Gastroesophageal sphincter (tissue), 4 donors: Measurements from ENCODE around the gene ETS1. TPM values are rescaled to one million over a fixed set of nuclear protein-coding genes. Genes with fewer than 3 reads are reported as not detected.

ENCODE experiments used
- ATAC-seq: fragments of 150-250 bp; one replicate; pipeline ENCODE4 v1.9.1; 2016; ENCODE audit warnings: mild to moderate bottlenecking, moderate library complexity
- H3K27ac ChIP-seq, 4 donors: fragments of 200-600 bp; sonication (generic) in 3 of 4; 1 replicate in 3 of 4; 2 replicates in 1 of 4; pipeline ENCODE4 v1.5.1; 2016 to 2019
- H3K27me3 ChIP-seq: fragments of 200-600 bp; sonication (generic); one replicate; pipeline ENCODE4 v1.5.1; 2019
- H3K36me3 ChIP-seq, 2 donors: fragments of 200-600 bp; sonication (generic); one replicate each; pipeline ENCODE4 v1.5.1; 2019; ENCODE audit warnings: control low read depth in 1 of 2
- H3K4me1 ChIP-seq, 3 donors: fragments of 200-600 bp; sonication (generic); 1 replicate in 2 of 3; 2 replicates in 1 of 3; pipeline ENCODE4 v1.5.1; 2016 to 2019; ENCODE audit warnings: control low read depth in 2 of 3
- H3K4me3 ChIP-seq, 2 donors: fragments of 200-600 bp; sonication (generic); one replicate each; pipeline ENCODE4 v1.5.1; 2019; ENCODE audit warnings: mild to moderate bottlenecking in 1 of 2, moderate library complexity in 1 of 2
- H3K9me3 ChIP-seq, 3 donors: fragments of 200-600 bp; sonication (generic); one replicate each; pipeline ENCODE4 v1.5.1; 2017 to 2019; ENCODE audit warnings: control low read depth in 2 of 3
- CTCF ChIP-seq, 4 experiments: fragments of 200-600 bp in 2 of 4; fragments of 450-650 bp in 2 of 4; sonication (generic) in 1 of 4; IDR thresholded peaks; one replicate each; pipeline ENCODE4 v1.5.1; 2017 to 2019; ENCODE audit warnings: antibody characterized with exemption in 4 of 4, mild to moderate bottlenecking in 2 of 4, moderate library complexity in 2 of 4
- EP300 ChIP-seq: sonication (generic); formaldehyde crosslinking; IDR thresholded peaks from one replicate; pipeline ENCODE4 v1.6.1; 2017; ENCODE audit warnings: antibody characterized with exemption, mild to moderate bottlenecking
- POLR2A ChIP-seq, 2 donors: fragments of 450-650 bp; IDR thresholded peaks; one replicate each; pipeline ENCODE4 v1.6.1; 2017; ENCODE audit warnings: antibody characterized with exemption in 2 of 2, mild to moderate bottlenecking in 2 of 2, moderate library complexity in 1 of 2
- POLR2AphosphoS5 ChIP-seq: sonication (generic); formaldehyde crosslinking; IDR thresholded peaks from one replicate; pipeline ENCODE4 v1.6.1; 2017; ENCODE audit warnings: antibody characterized with exemption
- WGBS, 2 donors: methylation state at CpG; one replicate each; pipeline ENCODE4 v1.1.5; 2018; ENCODE audit warnings: low coverage in 1 of 2; 5-methylcytosine and 5-hydroxymethylcytosine counted together
- total RNA-seq, 4 donors: library from RNA; depleted of rRNA; stranded (reverse); fragments of >200 nt; gene quantifications; one replicate each; pipeline ENCODE4 v1.1.0, GENCODE V29; 2016

Gene ETS1
- total RNA-seq, 4 donors from 2014 or later, result 32.2 to 65.2 (median 51.0) TPM

GRCh38 chr11:128585498-128586238 lies 1.7 kb downstream of the ETS1 start:
- peaks cover 31% of the 10 kb centered on the region for H3K27me3 ChIP-seq
- peak overlapping the region in 2 of 4 donors; percentile 18 to 55 for H3K27ac ChIP-seq
- H3K9me3 ChIP-seq, result no peaks in the 10 kb centered on the region
- H3K4me1 ChIP-seq, result peaks cover 0 to 7% (median 0%) of the 10 kb centered on the region in 3 donors
- H3K36me3 ChIP-seq, result no peaks in the 10 kb centered on the region
- 49 to 82% methylated on average over 3 to 6 of the region's 14 CpGs for WGBS, 2 donors
- peak overlapping the region in 1 of 2 donors; percentile 24 for H3K4me3 ChIP-seq
- no peak for ATAC-seq
- TF ChIP-seq CTCF (IDR thresholded peaks at IDR 0.05) (no peak), EP300 (no peak), POLR2A (IDR thresholded peaks at IDR 0.05) (no peak), POLR2AphosphoS5 (no peak)

- TF ChIP-seq POLR2AphosphoS5 (no peak), POLR2A (IDR thresholded peaks at IDR 0.05) (no peak), CTCF (IDR thresholded peaks at IDR 0.05) (no peak), EP300 (no peak)
- peaks cover 0 to 7% (median 0%) of the 10 kb centered on the region in 3 donors for H3K4me1 ChIP-seq
- H3K4me3 ChIP-seq, result no peak overlapping the region
- H3K36me3 ChIP-seq, result no peaks in the 10 kb centered on the region
- H3K27ac ChIP-seq, result no peak overlapping the region
- H3K27me3 ChIP-seq, result peaks cover 31% of the 10 kb centered on the region
- ATAC-seq, result no peak
- no peaks in the 10 kb centered on the region for H3K9me3 ChIP-seq
- WGBS, 2 donors, result 72 to 88% methylated on average over 3 of the region's 3 CpGs
Observed at GRCh38 chr11:128584253-128584652, 3.1 kb downstream of the ETS1 start.

- H3K36me3 ChIP-seq, result no peaks in the 10 kb centered on the region
- peaks cover 0 to 14% (median 0%) of the 10 kb centered on the region in 3 donors for H3K4me1 ChIP-seq
- no peak overlapping the region for H3K4me3 ChIP-seq
- no peak for TF ChIP-seq POLR2A (IDR thresholded peaks at IDR 0.05)
- TF ChIP-seq EP300, result no peak
- no peak for TF ChIP-seq POLR2AphosphoS5
- no peak for TF ChIP-seq CTCF (IDR thresholded peaks at IDR 0.05)
- 46 to 75% methylated on average over 5 to 7 of the region's 8 CpGs for WGBS, 2 donors
- H3K27me3 ChIP-seq, result peaks cover 27% of the 10 kb centered on the region
- no peak for ATAC-seq
- no peak overlapping the region for H3K27ac ChIP-seq
- H3K9me3 ChIP-seq, result no peaks in the 10 kb centered on the region
Observed at GRCh38 chr11:128582496-128583366, 4.6 kb downstream of the ETS1 start.

GRCh38 chr11:128581561-128582272 lies 5.6 kb downstream of the ETS1 start:
- TF ChIP-seq POLR2A (IDR thresholded peaks at IDR 0.05) (no peak), POLR2AphosphoS5 (no peak), EP300 (no peak), CTCF (IDR thresholded peaks at IDR 0.05) (no peak)
- Histone ChIP-seq H3K4me3 (no peak overlapping the region), H3K4me1 (peaks cover 0 to 24% (median 0%) of the 10 kb centered on the region in 3 donors), H3K9me3 (no peaks in the 10 kb centered on the region), H3K27me3 (peaks cover 27% of the 10 kb centered on the region), H3K36me3 (no peaks in the 10 kb centered on the region), H3K27ac (no peak overlapping the region)
- WGBS, 2 donors, result 61 to 73% methylated on average over 7 of the region's 7 CpGs
- ATAC-seq, result no peak
